AG04450 (cell line): ENCODE measurements around the gene CCDC24. TPM values are rescaled to one million over a fixed set of nuclear protein-coding genes. Genes with fewer than 3 reads are reported as not detected.

Source experiments
- CTCF ChIA-PET: fragments of 300-600, 350-600 bp; formaldehyde crosslinking; extraction: SDS; loops from one replicate; lab custom pipeline; 2022; ENCODE audit warnings: antibody characterized with exemption, inconsistent platforms; lab: Charles Lee
- POLR2A ChIA-PET: fragments of 350-600 bp; formaldehyde crosslinking; extraction: SDS; loops from one replicate; lab custom pipeline; 2021; ENCODE audit warnings: antibody characterized with exemption, inconsistent platforms; lab: Yijun Ruan, JAX
- DNase-seq: peaks from one replicate; pipeline ENCODE4 v3.0.0-alpha.2; 2011; ENCODE audit warnings: low read depth, low spot score
- H3K27ac ChIP-seq: one replicate; pipeline ENCODE4 v1.5.1; 2012; ENCODE audit warnings: low read depth, low read length, control low read depth
- H3K27me3 ChIP-seq: one replicate; pipeline ENCODE4 v1.6.0; 2012; ENCODE audit warnings: low read length; ENCODE audit not compliant: control insufficient read depth, insufficient read depth
- H3K4me3 ChIP-seq: 2 replicates; pipeline ENCODE4 v1.5.1; 2011; ENCODE audit warnings: mild to moderate bottlenecking, low read depth, low read length, control low read depth
- H3K9me3 ChIP-seq: 2 replicates; pipeline ENCODE4 v1.5.1; 2012; ENCODE audit warnings: low read length; ENCODE audit not compliant: control insufficient read depth, insufficient read depth
- CTCF ChIP-seq: IDR thresholded peaks from 2 replicates; pipeline ENCODE4 v1.5.1; 2011; ENCODE audit warnings: low read depth, low read length, control low read depth, inconsistent platforms
- polyA plus RNA-seq: library from polyadenylated mRNA; depleted of rRNA; stranded (reverse); fragments of >200 nt; gene quantifications from 2 replicates; pipeline ENCODE4 v1.2.3, GENCODE V29; 2011

Gene CCDC24
- polyA plus RNA-seq, 1 experiment: 1.1 TPM

- H3K27me3 ChIP-seq: no peaks in the 10 kb centered on the region
- no peak overlapping the region for H3K4me3 ChIP-seq
- no peaks in the 10 kb centered on the region; the same call in 1 of the 2 replicates for H3K9me3 ChIP-seq
- ChIA-PET POLR2A (no interaction called here), CTCF (interaction anchor here (1.1 to 1.8 kb wide), 2 partner anchors 34 to 80 kb away, joined by 3 to 4 read pairs; no protein-coding TSS in a partner anchor)
- DNase-seq: no peak
- no peak overlapping the region for H3K27ac ChIP-seq
- no peak for TF ChIP-seq CTCF
These were observed 23.0 kb upstream of the CCDC24 start for GRCh38 chr1:43968348-43968948.

- DNase-seq: no peak
- Histone ChIP-seq H3K27ac (no peak overlapping the region), H3K4me3 (no peak overlapping the region), H3K9me3 (no peaks in the 10 kb centered on the region; the same call in 1 of the 2 replicates), H3K27me3 (no peaks in the 10 kb centered on the region)
- TF ChIP-seq CTCF: no peak
- ChIA-PET POLR2A (interaction anchor here (0.7 kb wide), 1 partner anchor 62 kb away, joined by 3 read pairs; no protein-coding TSS in a partner anchor), CTCF (interaction anchor here (2.2 kb wide), 1 partner anchor 35 kb away, joined by 12 read pairs; no protein-coding TSS in a partner anchor)
These were observed 22.0 kb upstream of the CCDC24 start for GRCh38 chr1:43969416-43969745.

GRCh38 chr1:43969746-43970466 is 21.5 kb upstream of the CCDC24 start, which contains the start of gene DPH2:
Gene DPH2 (plus strand): TSS chr1:43970010. CDS start chr1:43970176, 166 bp downstream.
- H3K27ac ChIP-seq: no peak within 1 kb of the TSS
- no peaks in the 10 kb centered on the region; the same call in none of the 2 replicates for H3K9me3 ChIP-seq
- TF ChIP-seq CTCF: no peak; the same call in 1 of the 2 replicates
- H3K27me3 ChIP-seq: no peaks in the 10 kb centered on the region
- peak; percentile 91 for DNase-seq
- peak within 1 kb of the TSS; percentile 94 for H3K4me3 ChIP-seq
- ChIA-PET POLR2A (interaction anchor here (0.7 to 1.1 kb wide), 2 partner anchors 22 to 62 kb away, joined by 3 read pairs; partner anchors contain the start of gene IPO13), CTCF (interaction anchor here (1.2 to 2.2 kb wide), 3 partner anchors 24 to 206 kb away, joined by 3 to 12 read pairs (median 6); no protein-coding TSS in a partner anchor)

GRCh38 chr1:43970502-43970901 is 20.9 kb upstream of the CCDC24 start:
- POLR2A ChIA-PET: interaction anchor here (1.1 kb wide), 1 partner anchor 23 kb away, joined by 3 read pairs; the partner anchor contains the start of gene IPO13

More at GRCh38 chr1:43970502-43970901, 20.9 kb upstream of the CCDC24 start:
- no peak overlapping the region for H3K27ac ChIP-seq
- no peak for DNase-seq
- no peak for TF ChIP-seq CTCF
- H3K9me3 ChIP-seq: no peaks in the 10 kb centered on the region; the same call in none of the 2 replicates
- CTCF ChIA-PET: interaction anchor here (1.2 to 2.2 kb wide), 3 partner anchors 25 to 207 kb away, joined by 3 to 12 read pairs (median 6); no protein-coding TSS in a partner anchor
- H3K4me3 ChIP-seq: peak overlapping the region; percentile 94
- no peaks in the 10 kb centered on the region for H3K27me3 ChIP-seq
